HTERT RPE-1 (cell line): ENCODE data around the gene RASL11A.
"Not testable (repeated sequence)": the region's sequence is repeated elsewhere in the genome, so short reads cannot be mapped to it uniquely, and the experiment has no call there.

ENCODE experiments used
- in situ Hi-C: fragments of 300-500 bp; cut with MboI; formaldehyde crosslinking; loops from 4 replicates; pipeline ENCODE4 v1.14.3; 2020; ENCODE audit warnings: low sequenced_read_pairs

The RASL11A gene

GRCh38 chr13:27298849-27299248 is 28.2 kb downstream of the RASL11A start:
- in situ Hi-C loops, result no loop called here

- in situ Hi-C loops, result not testable (repeated sequence)
Observed at GRCh38 chr13:27300406-27300805, 29.8 kb downstream of the RASL11A start.

- in situ Hi-C loops, result no loop called here
Observed at GRCh38 chr13:27300941-27301586, 30.4 kb downstream of the RASL11A start.

- in situ Hi-C loops, result no loop called here
Observed at GRCh38 chr13:27302643-27303262, 32.1 kb downstream of the RASL11A start.

- in situ Hi-C loops, result no loop called here
Observed at GRCh38 chr13:27304099-27304498, 33.5 kb downstream of the RASL11A start.

- in situ Hi-C loops, result no loop called here
Observed at GRCh38 chr13:27304611-27305010, 34.0 kb downstream of the RASL11A start.

GRCh38 chr13:27306364-27306763 is 35.7 kb downstream of the RASL11A start:
- in situ Hi-C loops, result no loop called here

GRCh38 chr13:27308941-27309340 is 38.3 kb downstream of the RASL11A start:
- in situ Hi-C loops, result no loop called here

- in situ Hi-C loops, result no loop called here
Observed at GRCh38 chr13:27309401-27309958, 38.9 kb downstream of the RASL11A start.

GRCh38 chr13:27309967-27310598 is 39.5 kb downstream of the RASL11A start:
- in situ Hi-C loops, result no loop called here

- in situ Hi-C loops, result no loop called here
Observed at GRCh38 chr13:27310946-27311345, 40.3 kb downstream of the RASL11A start.

- in situ Hi-C loops, result no loop called here
Observed at GRCh38 chr13:27311518-27312210, 41.0 kb downstream of the RASL11A start.

GRCh38 chr13:27313770-27314169 is 43.1 kb downstream of the RASL11A start:
- in situ Hi-C loops, result no loop called here

- in situ Hi-C loops, result no loop called here
Observed at GRCh38 chr13:27319404-27319803, 48.8 kb downstream of the RASL11A start.

- in situ Hi-C loops, result no loop called here
Observed at GRCh38 chr13:27321468-27322431, 51.1 kb downstream of the RASL11A start.

- in situ Hi-C loops, result not testable (repeated sequence)
Observed at GRCh38 chr13:27322443-27322842, 51.8 kb downstream of the RASL11A start.
